Hepatocyte (in vitro differentiated cells): ENCODE data around the gene CCDC12. TPM values are rescaled to one million over a fixed set of nuclear protein-coding genes. Genes with fewer than 3 reads are reported as not detected.
A peak's percentile ranks its signal among the peaks of the same experiment; 100 is the strongest.

Experiments
- DNase-seq: peaks from one replicate; pipeline ENCODE4 v3.0.0-alpha.2; 2016; ENCODE audit warnings: low spot score
- H2AFZ ChIP-seq: fragments of 200-600 bp; sonication (generic); 2 replicates; pipeline ENCODE4 v1.6.0; 2016; ENCODE audit warnings: antibody characterized with exemption, mild to moderate bottlenecking
- H3K27ac ChIP-seq: fragments of 200-600 bp; sonication (generic); 2 replicates; pipeline ENCODE4 v1.5.1; 2016; ENCODE audit warnings: mild to moderate bottlenecking
- H3K27me3 ChIP-seq: fragments of 200-600 bp; sonication (generic); 2 replicates; pipeline ENCODE4 v1.6.1; 2016
- H3K36me3 ChIP-seq: fragments of 200-600 bp; sonication (generic); replicated peaks from 2 replicates; pipeline ENCODE4 v1.5.1; 2016; ENCODE audit warnings: low read depth; ENCODE audit not compliant: insufficient read depth
- H3K4me1 ChIP-seq: fragments of 200-600 bp; sonication (generic); 2 replicates; pipeline ENCODE4 v1.5.1; 2016; ENCODE audit warnings: mild to moderate bottlenecking, moderate library complexity; ENCODE audit not compliant: insufficient read depth
- H3K4me2 ChIP-seq: fragments of 200-600 bp; sonication (generic); 2 replicates; pipeline ENCODE4 v1.6.0; 2016
- H3K4me3 ChIP-seq: fragments of 200-600 bp; sonication (generic); 2 replicates; pipeline ENCODE4 v1.5.1; 2016; ENCODE audit warnings: mild to moderate bottlenecking
- H3K79me2 ChIP-seq: fragments of 200-600 bp; sonication (generic); 2 replicates; pipeline ENCODE4 v1.6.0; 2017; ENCODE audit warnings: mild to moderate bottlenecking
- H3K9me2 ChIP-seq: fragments of 200-600 bp; sonication (generic); replicated peaks from 2 replicates; pipeline ENCODE4 v1.6.0; 2017; ENCODE audit warnings: mild to moderate bottlenecking; ENCODE audit not compliant: insufficient read depth
- H3K9me3 ChIP-seq: fragments of 200-600 bp; sonication (generic); 2 replicates; pipeline ENCODE4 v1.5.1; 2016; ENCODE audit warnings: low read depth, mild to moderate bottlenecking
- H4K20me1 ChIP-seq: fragments of 200-600 bp; sonication (generic); 2 replicates; pipeline ENCODE4 v1.6.0; 2016; ENCODE audit warnings: mild to moderate bottlenecking; ENCODE audit not compliant: insufficient read depth, poor library complexity, severe bottlenecking
- EZH2 ChIP-seq: fragments of 200-600 bp; sonication (generic); IDR thresholded peaks from 2 replicates; pipeline ENCODE4 v1.6.1; 2016; ENCODE audit warnings: antibody characterized with exemption, mild to moderate bottlenecking, borderline replicate concordance
- EZH2phosphoT487 ChIP-seq: fragments of 200-600 bp; sonication (generic); IDR thresholded peaks from one replicate; pipeline ENCODE4 v1.6.1; 2018; ENCODE audit warnings: antibody characterized with exemption, mild to moderate bottlenecking, low read depth, moderate library complexity; ENCODE audit not compliant: unreplicated experiment, severe bottlenecking
- WGBS: methylation state at CpG from one replicate; pipeline ENCODE4 v1.1.6; 2016; ENCODE audit warnings: low lambda C conversion rate; ENCODE audit errors: missing lambda C conversion rate; 5-methylcytosine and 5-hydroxymethylcytosine counted together
- polyA plus RNA-seq: library from polyadenylated mRNA; unstranded; fragments of >200 nt; fragmentation: Nextera tagmentation; extraction: Ambion mirVana; gene quantifications from 2 replicates; pipeline ENCODE4 v1.2.1, GENCODE V29; 2016
- total RNA-seq: library from RNA; depleted of rRNA; stranded (reverse); fragments of >200 nt; gene quantifications from 2 replicates; pipeline ENCODE4 v1.2.3, GENCODE V29; 2014
- TF ChIP-seq, protein P1 (sequence below): fragments of 200-600 bp; sonication (generic); IDR thresholded peaks from 2 replicates; pipeline ENCODE4 v1.5.1; 2016; ENCODE audit warnings: antibody characterized with exemption, mild to moderate bottlenecking; ENCODE audit not compliant: poor library complexity

CCDC12 gene
- total and polyA plus RNA-seq, 2 experiments from 2014 or later = 41.1 to 78.4 TPM

DNA sequence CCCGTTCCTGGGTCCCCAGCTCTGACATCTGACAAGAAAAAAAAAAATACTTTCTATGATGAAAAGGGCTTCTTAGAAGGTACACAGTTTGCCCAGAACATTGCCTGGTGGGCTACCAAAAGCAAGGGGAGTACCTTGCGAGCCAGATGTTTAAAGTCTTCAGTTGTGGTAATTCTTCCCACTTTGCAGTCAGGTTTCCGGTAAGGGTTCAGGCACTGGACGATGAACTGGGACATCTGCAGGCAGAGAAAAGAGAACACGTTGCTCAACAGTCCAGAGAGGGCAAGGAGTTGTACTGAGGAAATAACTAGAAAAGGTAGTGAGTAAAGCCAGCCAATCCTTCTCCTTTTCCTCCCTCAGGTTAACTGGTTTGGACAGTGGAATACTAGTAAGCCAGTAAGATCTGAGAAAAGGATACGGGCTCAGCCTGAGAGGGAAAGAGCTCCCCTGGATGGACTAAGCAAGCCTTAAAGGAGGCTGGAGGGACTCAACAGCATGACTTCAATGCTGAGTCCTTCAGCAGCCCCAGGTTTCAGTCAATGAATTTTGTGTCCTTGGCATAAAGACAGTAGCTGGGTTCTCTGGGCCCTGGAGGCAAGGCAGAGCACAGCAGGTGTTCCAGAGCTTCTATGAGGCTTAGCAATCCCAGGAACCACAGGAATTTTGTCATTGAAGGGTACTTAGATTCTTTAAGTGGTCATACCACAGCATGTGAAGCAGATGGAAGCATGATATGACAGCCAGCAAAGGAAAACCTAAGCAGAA, 41.1 kb upstream of the CCDC12 start:
- no peaks in the 10 kb centered on the region for H3K27me3 ChIP-seq
- no peak overlapping the region for H3K4me3 ChIP-seq
- no peaks in the 10 kb centered on the region for H3K9me2 ChIP-seq
- peaks cover 11% of the 10 kb centered on the region for H3K4me1 ChIP-seq
- peak overlapping the region; percentile 40 for H3K27ac ChIP-seq
- no peaks in the 10 kb centered on the region for H3K9me3 ChIP-seq
- TF ChIP-seq EZH2 (no peak), EZH2phosphoT487 (no peak)
- TF ChIP-seq, protein P1, sequence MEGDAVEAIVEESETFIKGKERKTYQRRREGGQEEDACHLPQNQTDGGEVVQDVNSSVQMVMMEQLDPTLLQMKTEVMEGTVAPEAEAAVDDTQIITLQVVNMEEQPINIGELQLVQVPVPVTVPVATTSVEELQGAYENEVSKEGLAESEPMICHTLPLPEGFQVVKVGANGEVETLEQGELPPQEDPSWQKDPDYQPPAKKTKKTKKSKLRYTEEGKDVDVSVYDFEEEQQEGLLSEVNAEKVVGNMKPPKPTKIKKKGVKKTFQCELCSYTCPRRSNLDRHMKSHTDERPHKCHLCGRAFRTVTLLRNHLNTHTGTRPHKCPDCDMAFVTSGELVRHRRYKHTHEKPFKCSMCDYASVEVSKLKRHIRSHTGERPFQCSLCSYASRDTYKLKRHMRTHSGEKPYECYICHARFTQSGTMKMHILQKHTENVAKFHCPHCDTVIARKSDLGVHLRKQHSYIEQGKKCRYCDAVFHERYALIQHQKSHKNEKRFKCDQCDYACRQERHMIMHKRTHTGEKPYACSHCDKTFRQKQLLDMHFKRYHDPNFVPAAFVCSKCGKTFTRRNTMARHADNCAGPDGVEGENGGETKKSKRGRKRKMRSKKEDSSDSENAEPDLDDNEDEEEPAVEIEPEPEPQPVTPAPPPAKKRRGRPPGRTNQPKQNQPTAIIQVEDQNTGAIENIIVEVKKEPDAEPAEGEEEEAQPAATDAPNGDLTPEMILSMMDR = no peak
- no peak for DNase-seq
- H3K4me2 ChIP-seq = no peak overlapping the region
- no peak overlapping the region for H2AFZ ChIP-seq
- no peaks in the 10 kb centered on the region for H3K36me3 ChIP-seq
- peaks cover 26% of the 10 kb centered on the region for H3K79me2 ChIP-seq
- peaks cover 9% of the 10 kb centered on the region for H4K20me1 ChIP-seq
- 96% methylated on average over 6 of the region's 6 CpGs for WGBS

DNA sequence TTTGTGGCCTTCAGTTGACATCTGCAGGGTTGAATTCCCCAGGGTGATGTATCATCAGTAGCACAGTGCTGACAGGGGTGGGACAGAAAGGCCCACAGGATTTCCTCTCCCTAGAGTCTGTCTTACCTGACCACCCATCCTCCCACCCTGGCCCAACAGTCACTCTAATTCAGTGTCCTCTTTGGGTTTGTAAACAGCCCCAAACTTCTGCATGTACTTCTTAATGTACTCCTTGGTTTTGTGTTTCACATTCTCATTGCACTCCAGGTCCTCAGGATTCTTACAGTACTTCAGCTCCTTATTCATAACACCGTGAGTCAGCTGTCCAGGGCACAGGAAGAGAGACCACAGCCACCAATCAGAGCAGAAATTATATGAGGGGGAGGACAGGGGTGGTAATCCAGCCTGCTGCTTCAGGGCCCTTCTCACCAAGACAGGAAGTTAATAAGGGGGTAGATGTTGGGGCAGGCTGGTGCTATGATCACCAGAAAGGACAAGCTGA, 40.4 kb upstream of the CCDC12 start:
- H4K20me1 ChIP-seq = peaks cover 9% of the 10 kb centered on the region
- peaks cover 11% of the 10 kb centered on the region for H3K4me1 ChIP-seq
- no peak overlapping the region for H2AFZ ChIP-seq
- H3K36me3 ChIP-seq = no peaks in the 10 kb centered on the region
- no peak overlapping the region for H3K4me2 ChIP-seq
- TF ChIP-seq EZH2 (no peak), EZH2phosphoT487 (no peak)
- TF ChIP-seq, protein P1 = no peak
- no peaks in the 10 kb centered on the region for H3K9me3 ChIP-seq
- H3K79me2 ChIP-seq = peaks cover 26% of the 10 kb centered on the region
- H3K27ac ChIP-seq = peak overlapping the region; percentile 31
- no peaks in the 10 kb centered on the region for H3K27me3 ChIP-seq
- H3K9me2 ChIP-seq = no peaks in the 10 kb centered on the region
- DNase-seq = no peak
- 82% methylated on average over 1 of the region's 1 CpG for WGBS
- H3K4me3 ChIP-seq = no peak overlapping the region

DNA sequence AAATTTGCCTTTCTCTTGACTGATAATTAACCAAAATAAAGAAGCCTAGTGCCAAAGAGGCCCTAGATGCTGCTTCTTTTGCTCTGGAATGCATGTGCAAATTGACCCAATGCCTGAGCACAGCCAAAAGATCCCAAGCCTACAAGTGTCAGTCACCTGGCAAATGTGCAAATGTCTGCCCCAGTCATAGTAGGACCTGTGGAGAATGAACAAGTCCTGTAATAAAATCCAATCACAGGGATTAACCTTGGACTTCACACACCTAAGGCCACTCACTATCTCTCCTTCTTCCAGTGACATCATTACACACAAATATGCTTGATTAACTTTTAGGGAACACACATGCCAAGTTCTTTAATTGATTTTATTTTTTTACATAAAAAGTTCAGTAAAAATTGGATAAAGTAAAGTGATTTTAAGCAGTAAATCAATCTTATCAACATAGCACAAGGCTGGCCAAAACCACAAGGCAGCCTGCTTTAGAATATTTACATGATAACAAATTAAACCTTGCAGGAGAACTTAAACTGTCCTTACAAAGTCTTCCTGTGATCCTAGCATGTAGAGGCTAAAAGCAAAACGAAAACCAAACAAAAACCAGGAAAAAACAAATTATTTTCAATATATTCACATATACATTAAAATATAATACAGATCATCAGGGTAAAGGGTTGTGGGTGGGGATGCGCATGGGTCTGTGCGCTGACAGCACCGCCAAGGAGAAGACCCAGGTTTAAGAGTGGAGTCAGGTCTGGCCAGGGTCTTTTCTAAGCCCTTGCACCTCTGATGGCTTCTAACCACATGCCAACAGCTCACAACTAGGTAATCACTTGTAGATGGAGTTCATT, 39.8 kb upstream of the CCDC12 start:
- H3K9me3 ChIP-seq = no peaks in the 10 kb centered on the region
- H3K4me3 ChIP-seq = no peak overlapping the region
- peak overlapping the region; percentile 31 for H3K27ac ChIP-seq
- no peak overlapping the region for H2AFZ ChIP-seq
- no peak overlapping the region for H3K4me2 ChIP-seq
- H3K4me1 ChIP-seq = peaks cover 11% of the 10 kb centered on the region
- H3K27me3 ChIP-seq = no peaks in the 10 kb centered on the region
- H3K36me3 ChIP-seq = no peaks in the 10 kb centered on the region
- H3K79me2 ChIP-seq = peaks cover 22% of the 10 kb centered on the region
- no peaks in the 10 kb centered on the region for H3K9me2 ChIP-seq
- TF ChIP-seq EZH2 = no peak
- TF ChIP-seq, protein P1 = no peak
- TF ChIP-seq EZH2phosphoT487 = no peak
- DNase-seq = no peak
- H4K20me1 ChIP-seq = peaks cover 9% of the 10 kb centered on the region
- WGBS = 92% methylated on average over 4 of the region's 4 CpGs
